ENCODE results near the gene EVI2A.

Gene EVI2A

GRCh38 chr17:31272803-31273202, 48.6 kb downstream of the EVI2A start:
- H3K36me3 Mint-ChIP-seq: peaks cover 16% of the 10 kb centered on the region
- H3K4me1 Mint-ChIP-seq (ENCODE audit: low read depth): no peaks in the 10 kb centered on the region
- no peak overlapping the region for H3K4me3 Mint-ChIP-seq
- H3K27ac Mint-ChIP-seq: no peak overlapping the region
- no peaks in the 10 kb centered on the region for H3K27me3 Mint-ChIP-seq
- no peaks in the 10 kb centered on the region for H3K9me3 Mint-ChIP-seq (ENCODE audit: low read depth)

DNA sequence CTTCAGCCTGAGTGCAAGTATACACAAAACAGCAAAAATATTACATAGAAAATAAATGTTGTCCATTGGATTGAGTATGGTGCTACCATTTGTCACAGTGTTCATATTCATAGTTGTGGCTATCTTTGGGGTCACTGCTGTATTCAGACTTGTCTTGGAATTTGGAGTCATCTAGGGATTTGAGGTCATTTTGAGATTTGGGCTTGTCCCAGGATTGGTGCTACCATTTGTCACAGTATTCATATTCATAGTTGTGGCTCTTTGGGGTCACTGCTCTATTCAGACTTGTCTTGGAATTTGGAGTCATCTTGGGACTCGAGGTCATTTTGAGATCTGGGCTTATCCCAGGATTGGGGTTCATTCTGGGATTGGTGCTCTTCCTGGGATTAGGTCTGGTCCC, 49.2 kb downstream of the EVI2A start:
- no peak overlapping the region for H3K27ac Mint-ChIP-seq
- peaks cover 17% of the 10 kb centered on the region for H3K36me3 Mint-ChIP-seq
- no peaks in the 10 kb centered on the region for H3K27me3 Mint-ChIP-seq
- H3K9me3 Mint-ChIP-seq (ENCODE audit: low read depth): no peaks in the 10 kb centered on the region
- no peaks in the 10 kb centered on the region for H3K4me1 Mint-ChIP-seq (ENCODE audit: low read depth)
- H3K4me3 Mint-ChIP-seq: no peak overlapping the region

GRCh38 chr17:31269578-31269983, 51.8 kb downstream of the EVI2A start:
- no peak overlapping the region for H3K27ac Mint-ChIP-seq
- no peak overlapping the region for H3K4me3 Mint-ChIP-seq
- no peaks in the 10 kb centered on the region for H3K9me3 Mint-ChIP-seq (ENCODE audit: low read depth)
- no peaks in the 10 kb centered on the region for H3K27me3 Mint-ChIP-seq
- peaks cover 17% of the 10 kb centered on the region for H3K36me3 Mint-ChIP-seq
- peaks cover 3% of the 10 kb centered on the region for H3K4me1 Mint-ChIP-seq (ENCODE audit: low read depth)

GRCh38 chr17:31269036-31269577, 52.3 kb downstream of the EVI2A start:
- Mint-ChIP-seq H3K27ac (no peak overlapping the region), H3K27me3 (no peaks in the 10 kb centered on the region), H3K36me3 (peaks cover 17% of the 10 kb centered on the region), H3K4me1 (ENCODE audit: low read depth) (peaks cover 3% of the 10 kb centered on the region), H3K9me3 (ENCODE audit: low read depth) (no peaks in the 10 kb centered on the region), H3K4me3 (no peak overlapping the region)

Measured in activated naive CD8-positive, alpha-beta T cell (primary cell).